RKO (cell line): ENCODE measurements around the gene MIR17HG.

ENCODE experiments used
- DNase-seq: peaks from one replicate; pipeline ENCODE4 v3.0.0-alpha.2; 2016; ENCODE audit warnings: low spot score

MIR17HG gene

GRCh38 chr13:91368676-91369440 is 21.4 kb downstream of the MIR17HG start:
- DNase-seq: no peak

- DNase-seq: no peak
Measured at GRCh38 chr13:91369441-91369831, 21.9 kb downstream of the MIR17HG start.

- DNase-seq: no peak
Measured at GRCh38 chr13:91370501-91370900, 23.0 kb downstream of the MIR17HG start.

- no peak for DNase-seq
Measured at GRCh38 chr13:91372911-91373310, 25.4 kb downstream of the MIR17HG start.

DNA sequence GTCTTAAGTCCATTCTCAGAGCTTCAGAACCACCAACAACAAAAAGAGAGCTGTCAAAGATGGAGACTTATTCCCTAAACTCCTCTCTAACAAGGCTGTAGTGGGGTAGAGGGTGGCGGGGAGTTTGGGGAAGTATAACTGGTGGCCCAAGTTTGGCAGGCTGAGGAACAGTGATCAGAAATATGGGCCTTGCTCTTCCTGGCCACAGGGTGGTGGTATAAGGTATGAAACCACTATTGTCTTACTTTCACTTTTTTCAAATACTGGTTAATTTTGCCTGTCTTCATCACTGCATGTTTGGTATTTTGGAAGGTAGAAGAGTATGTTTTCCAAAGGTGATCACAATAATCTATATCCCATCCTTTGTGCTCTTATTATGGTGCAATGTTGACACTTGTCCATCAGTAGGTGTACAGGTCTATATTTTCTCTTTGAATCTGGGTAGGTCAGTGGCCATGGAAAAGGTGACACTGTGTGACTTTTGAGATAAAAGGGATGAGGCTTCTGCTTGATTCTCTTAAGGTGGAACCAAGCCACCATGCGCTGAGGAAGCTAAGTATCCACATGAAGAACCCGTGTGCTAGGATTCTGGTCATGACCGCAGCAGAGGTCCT is 27.7 kb downstream of the MIR17HG start:
- DNase-seq: peak; percentile 43

- DNase-seq: peak; percentile 61
Measured at GRCh38 chr13:91381371-91381770, 33.9 kb downstream of the MIR17HG start.

DNA sequence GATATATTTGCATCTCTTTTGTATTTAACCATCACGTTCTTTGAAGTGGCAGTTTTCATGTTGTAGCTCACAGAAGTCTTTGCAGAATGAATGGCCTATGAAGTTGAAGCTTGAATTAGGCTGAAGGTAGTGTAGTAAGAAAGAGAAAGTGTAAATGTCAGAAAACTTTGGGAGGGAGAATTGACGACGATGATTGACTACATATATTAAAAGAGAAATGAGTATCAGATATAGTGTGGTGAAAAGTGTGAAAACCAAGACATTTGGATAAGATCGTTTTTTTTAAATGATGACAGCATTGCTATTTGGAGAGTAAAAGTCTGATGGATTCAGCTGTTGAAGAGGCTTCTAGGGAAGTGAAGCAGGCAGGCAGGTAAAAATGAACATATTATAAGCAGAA is 36.3 kb downstream of the MIR17HG start:
- no peak for DNase-seq

GRCh38 chr13:91384896-91385295 is 37.4 kb downstream of the MIR17HG start:
- no peak for DNase-seq

DNA sequence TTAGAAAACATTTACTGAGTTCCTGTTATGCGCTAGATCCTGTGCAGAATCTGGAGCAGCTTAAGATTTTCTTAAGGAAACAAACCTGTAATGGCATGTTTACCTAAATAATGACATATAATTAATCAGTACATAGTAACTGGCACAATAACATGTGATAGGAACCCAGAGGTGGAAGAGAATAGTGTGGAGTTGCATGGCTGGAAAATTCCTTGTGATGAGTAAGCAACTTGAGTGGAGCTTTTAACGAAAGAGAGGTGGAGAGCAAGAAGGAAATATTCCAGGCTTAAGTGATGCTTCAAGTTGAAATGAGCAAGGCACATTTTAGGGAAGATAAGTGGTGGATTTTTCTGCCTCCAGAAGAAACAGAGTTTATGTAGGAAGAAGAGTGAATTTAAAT is 41.7 kb downstream of the MIR17HG start:
- no peak for DNase-seq

GRCh38 chr13:91397595-91397994 is 50.1 kb downstream of the MIR17HG start:
- DNase-seq: no peak

DNA sequence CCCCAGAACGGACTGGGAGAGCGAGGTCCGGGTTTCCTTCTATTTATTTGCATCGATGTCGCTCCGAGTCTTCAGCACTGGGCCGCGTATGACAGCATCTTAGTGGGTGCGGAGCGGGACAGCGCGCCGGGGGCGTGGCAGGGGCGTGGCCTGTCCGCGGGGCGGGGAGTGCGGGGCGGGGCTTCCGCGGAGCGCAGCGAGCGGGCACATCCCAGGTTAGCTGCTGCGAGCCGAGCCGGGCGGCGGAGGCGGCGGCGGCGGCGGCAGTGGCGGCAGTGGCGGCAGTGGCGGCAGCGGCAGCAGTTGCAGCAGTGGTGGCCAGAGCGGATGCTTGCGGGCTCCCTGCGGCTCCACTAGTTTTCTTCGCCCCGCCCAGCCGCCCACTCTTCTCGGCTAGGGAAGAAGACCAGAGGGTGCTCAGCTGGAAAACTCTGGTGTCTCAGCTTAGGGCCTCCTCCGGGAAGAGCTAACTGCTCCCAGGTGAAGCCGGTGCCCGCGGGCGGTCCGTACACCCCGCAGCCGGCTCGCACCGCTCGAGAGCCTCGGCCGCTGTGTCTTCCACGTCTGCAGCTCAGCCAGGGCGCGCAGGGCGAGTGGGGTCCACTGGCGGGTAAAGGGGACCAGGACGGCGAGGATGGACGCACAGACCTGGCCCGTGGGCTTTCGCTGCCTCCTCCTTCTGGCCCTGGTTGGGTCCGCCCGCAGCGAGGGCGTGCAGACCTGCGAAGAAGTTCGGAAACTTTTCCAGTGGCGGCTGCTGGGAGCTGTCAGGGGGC is 51.1 kb downstream of the MIR17HG start, which contains the start of gene GPC5:
GPC5 (plus strand) TSS at position 209 of the 776 bp plus-strand sequence.
- no peak for DNase-seq

- no peak for DNase-seq
Measured at GRCh38 chr13:91399189-91400062, 51.9 kb downstream of the MIR17HG start.

DNA sequence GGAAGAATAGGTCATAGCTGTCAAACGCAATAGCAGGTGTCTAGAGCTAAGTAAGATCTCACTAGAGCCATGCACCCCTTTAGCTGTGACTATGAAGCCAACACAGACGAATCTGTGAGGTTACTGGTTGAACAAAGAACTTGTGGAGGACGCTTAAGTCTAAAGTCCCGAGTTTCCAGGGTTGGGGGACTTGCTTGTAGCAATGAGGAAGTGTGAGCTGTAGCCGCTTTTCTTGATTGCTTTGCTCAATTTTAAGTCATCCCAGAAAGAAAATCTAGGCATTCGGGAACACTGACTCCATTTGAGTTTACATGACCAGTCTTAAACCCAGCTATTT is 52.5 kb downstream of the MIR17HG start:
- no peak for DNase-seq

DNA sequence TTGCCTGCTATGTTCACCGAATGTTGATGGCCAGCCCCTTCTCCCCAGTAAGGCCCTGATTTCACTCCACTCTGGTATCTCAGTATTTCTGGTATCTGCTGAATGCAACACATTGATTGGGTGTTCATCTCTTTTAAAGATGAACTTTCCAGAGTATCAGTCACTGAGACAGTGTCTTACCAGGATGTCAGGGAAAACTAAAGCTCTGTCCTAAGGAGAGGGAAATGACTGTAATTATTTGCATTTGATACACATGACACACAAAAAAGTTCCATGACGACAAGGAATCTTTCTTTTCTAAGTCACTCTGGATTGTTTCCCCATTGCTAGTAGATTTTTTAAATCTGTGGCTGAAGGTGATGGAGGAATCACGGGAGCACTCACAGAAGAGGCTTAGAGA is 53.2 kb downstream of the MIR17HG start:
- no peak for DNase-seq

GRCh38 chr13:91401920-91402319 is 54.4 kb downstream of the MIR17HG start:
- no peak for DNase-seq
